Astrocyte (in vitro differentiated cells and primary cell): Measurements from ENCODE around the gene SUGCT. TPM values are rescaled to one million over a fixed set of nuclear protein-coding genes. Genes with fewer than 3 reads are reported as not detected.
"Not testable (repeated sequence)": the region's sequence is repeated elsewhere in the genome, so short reads cannot be mapped to it uniquely, and the experiment has no call there.

ENCODE experiments used
- DNase-seq: peaks from one replicate; pipeline ENCODE4 v3.0.0-alpha.2; 2010; ENCODE audit warnings: low read depth
- FAIRE-seq: peaks from 2 replicates; lab custom pipeline; 2011; peaks lifted over from hg19 to GRCh38; lab: Jason Lieb, UNC
- H2AFZ ChIP-seq: 2 replicates; pipeline ENCODE4 v1.6.0; 2012; ENCODE audit warnings: low read depth, low read length, inconsistent platforms
- H3K27ac ChIP-seq: 2 replicates; pipeline ENCODE4 v1.5.1; 2011; ENCODE audit warnings: low read depth, low read length, inconsistent platforms
- H3K27me3 ChIP-seq: 2 replicates; pipeline ENCODE4 v1.6.0; 2011; ENCODE audit warnings: low read length, inconsistent platforms; ENCODE audit not compliant: insufficient read depth
- H3K36me3 ChIP-seq: 2 replicates; pipeline ENCODE4 v1.5.1; 2011; ENCODE audit warnings: low read length, inconsistent platforms; ENCODE audit not compliant: insufficient read depth
- H3K4me1 ChIP-seq: 2 replicates; pipeline ENCODE4 v1.5.1; 2011; ENCODE audit warnings: low read length, inconsistent platforms; ENCODE audit not compliant: insufficient read depth
- H3K4me2 ChIP-seq: 2 replicates; pipeline ENCODE4 v1.6.0; 2012; ENCODE audit warnings: low read length, inconsistent platforms
- H3K4me3 ChIP-seq: 2 replicates; pipeline ENCODE4 v1.5.1; 2011; ENCODE audit warnings: low read depth, mild to moderate bottlenecking, low read length, inconsistent platforms; ENCODE audit not compliant: insufficient read depth
- H3K79me2 ChIP-seq: 2 replicates; pipeline ENCODE4 v1.6.0; 2012; ENCODE audit warnings: mild to moderate bottlenecking, low read length, inconsistent platforms; ENCODE audit not compliant: insufficient read depth
- H3K9ac ChIP-seq: 2 replicates; pipeline ENCODE4 v1.6.0; 2012; ENCODE audit warnings: mild to moderate bottlenecking, low read length, inconsistent platforms
- H3K9me3 ChIP-seq: 2 replicates; pipeline ENCODE4 v1.5.1; 2012; ENCODE audit warnings: low read depth, mild to moderate bottlenecking, low read length, inconsistent platforms; ENCODE audit not compliant: insufficient read depth
- H4K20me1 ChIP-seq: 2 replicates; pipeline ENCODE4 v1.6.0; 2012; ENCODE audit warnings: low read length, inconsistent platforms; ENCODE audit not compliant: insufficient read depth
- H3K27ac Mint-ChIP-seq: one replicate; pipeline ENCODE4 v1.8.0; 2021; ENCODE audit warnings: mild to moderate bottlenecking, mixed read lengths; ENCODE audit not compliant: unreplicated experiment
- H3K27me3 Mint-ChIP-seq: one replicate; pipeline ENCODE4 v1.8.0; 2021; ENCODE audit warnings: low read depth, mixed read lengths; ENCODE audit not compliant: unreplicated experiment
- H3K36me3 Mint-ChIP-seq: one replicate; pipeline ENCODE4 v1.8.0; 2021; ENCODE audit warnings: low read depth, mixed read lengths; ENCODE audit not compliant: unreplicated experiment
- H3K4me1 Mint-ChIP-seq: one replicate; pipeline ENCODE4 v1.8.0; 2021; ENCODE audit warnings: low read depth, mixed read lengths; ENCODE audit not compliant: unreplicated experiment
- H3K4me3 Mint-ChIP-seq: one replicate; pipeline ENCODE4 v1.8.0; 2021; ENCODE audit warnings: mild to moderate bottlenecking, moderate library complexity, mixed read lengths; ENCODE audit not compliant: unreplicated experiment
- H3K9me3 Mint-ChIP-seq: one replicate; pipeline ENCODE4 v1.8.0; 2021; ENCODE audit warnings: mild to moderate bottlenecking, mixed read lengths; ENCODE audit not compliant: unreplicated experiment
- EZH2 ChIP-seq: IDR thresholded peaks from 2 replicates; pipeline ENCODE4 v1.6.1; 2012; ENCODE audit warnings: mild to moderate bottlenecking, low read length, inconsistent platforms; ENCODE audit not compliant: insufficient read depth
- total RNA-seq: library from RNA; stranded (reverse); gene quantifications from 2 replicates; pipeline ENCODE4 v1.2.1, GENCODE V29; 2021
- TF ChIP-seq, protein P1 (sequence below): IDR thresholded peaks from 2 replicates; pipeline ENCODE4 v1.5.1; 2011; ENCODE audit warnings: low read depth, mild to moderate bottlenecking, inconsistent platforms, low read length, moderate library complexity; ENCODE audit not compliant: insufficient read depth

SUGCT gene
- total RNA-seq, 1 donor from 2014 or later: 15.5 TPM

DNA sequence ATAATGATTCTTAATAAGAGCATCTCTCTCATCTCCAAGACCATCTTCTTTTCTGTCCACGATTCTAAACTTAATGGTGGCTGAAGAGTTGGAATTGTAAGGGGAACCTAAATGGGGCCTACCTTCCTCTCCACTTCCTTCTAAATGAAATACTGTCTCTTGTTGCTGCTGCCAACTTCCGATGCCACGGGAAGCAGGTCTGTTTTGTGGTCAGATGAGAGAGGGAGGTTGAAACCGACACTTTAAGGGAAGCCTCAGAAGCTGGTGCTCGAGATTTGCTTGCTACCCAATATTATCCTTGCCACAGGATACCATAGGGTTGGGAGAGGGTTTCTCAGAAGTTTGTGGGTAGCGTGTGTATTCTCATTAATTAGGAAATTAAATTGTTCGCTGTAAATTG is 464.1 kb downstream of the SUGCT start:
- no peak overlapping the region for H3K4me3 Mint-ChIP-seq
- H3K27ac Mint-ChIP-seq: no peak overlapping the region
- H3K4me1 Mint-ChIP-seq: peaks cover 6% of the 10 kb centered on the region
- peaks cover 6% of the 10 kb centered on the region for H3K36me3 Mint-ChIP-seq
- peaks cover 2% of the 10 kb centered on the region for H3K9me3 Mint-ChIP-seq
- DNase-seq (no peak), FAIRE-seq (no peak)
- no peaks in the 10 kb centered on the region for H3K36me3 ChIP-seq
- no peak overlapping the region for H3K9ac ChIP-seq
- H3K4me3 ChIP-seq: no peak overlapping the region
- no peaks in the 10 kb centered on the region for H3K27me3 Mint-ChIP-seq
- no peaks in the 10 kb centered on the region for H3K27me3 ChIP-seq
- no peaks in the 10 kb centered on the region for H3K79me2 ChIP-seq
- no peaks in the 10 kb centered on the region for H3K4me1 ChIP-seq
- H3K27ac ChIP-seq: no peak overlapping the region
- H4K20me1 ChIP-seq: no peaks in the 10 kb centered on the region
- H3K9me3 ChIP-seq: no peaks in the 10 kb centered on the region
- no peak overlapping the region for H2AFZ ChIP-seq
- H3K4me2 ChIP-seq: no peak overlapping the region
- TF ChIP-seq EZH2: no peak
- TF ChIP-seq, protein P1, sequence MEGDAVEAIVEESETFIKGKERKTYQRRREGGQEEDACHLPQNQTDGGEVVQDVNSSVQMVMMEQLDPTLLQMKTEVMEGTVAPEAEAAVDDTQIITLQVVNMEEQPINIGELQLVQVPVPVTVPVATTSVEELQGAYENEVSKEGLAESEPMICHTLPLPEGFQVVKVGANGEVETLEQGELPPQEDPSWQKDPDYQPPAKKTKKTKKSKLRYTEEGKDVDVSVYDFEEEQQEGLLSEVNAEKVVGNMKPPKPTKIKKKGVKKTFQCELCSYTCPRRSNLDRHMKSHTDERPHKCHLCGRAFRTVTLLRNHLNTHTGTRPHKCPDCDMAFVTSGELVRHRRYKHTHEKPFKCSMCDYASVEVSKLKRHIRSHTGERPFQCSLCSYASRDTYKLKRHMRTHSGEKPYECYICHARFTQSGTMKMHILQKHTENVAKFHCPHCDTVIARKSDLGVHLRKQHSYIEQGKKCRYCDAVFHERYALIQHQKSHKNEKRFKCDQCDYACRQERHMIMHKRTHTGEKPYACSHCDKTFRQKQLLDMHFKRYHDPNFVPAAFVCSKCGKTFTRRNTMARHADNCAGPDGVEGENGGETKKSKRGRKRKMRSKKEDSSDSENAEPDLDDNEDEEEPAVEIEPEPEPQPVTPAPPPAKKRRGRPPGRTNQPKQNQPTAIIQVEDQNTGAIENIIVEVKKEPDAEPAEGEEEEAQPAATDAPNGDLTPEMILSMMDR: no peak

DNA sequence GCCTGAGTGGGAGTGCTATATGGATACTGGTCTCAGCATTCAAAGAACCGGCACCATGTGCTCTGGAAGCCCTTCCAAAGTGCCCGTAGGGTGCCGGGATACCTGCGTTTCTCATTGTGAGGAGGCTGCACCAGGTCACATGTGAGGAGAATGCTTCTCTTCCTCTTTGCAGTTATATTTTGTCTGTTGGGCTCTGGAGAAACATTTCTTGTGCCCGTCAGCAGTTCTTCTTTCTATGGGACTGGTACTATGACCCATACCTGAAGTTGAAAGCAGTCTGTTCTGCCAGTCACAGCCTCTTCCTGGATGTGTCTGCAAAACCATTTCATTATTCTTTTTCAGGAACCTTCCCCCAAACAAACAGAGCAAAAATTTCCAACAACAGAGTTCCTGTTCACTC is 465.0 kb downstream of the SUGCT start:
- Histone ChIP-seq H3K4me2 (no peak overlapping the region), H3K9me3 (no peaks in the 10 kb centered on the region), H2AFZ (no peak overlapping the region), H3K36me3 (no peaks in the 10 kb centered on the region), H3K9ac (no peak overlapping the region), H3K27ac (no peak overlapping the region), H3K4me3 (no peak overlapping the region), H4K20me1 (no peaks in the 10 kb centered on the region), H3K79me2 (no peaks in the 10 kb centered on the region), H3K4me1 (no peaks in the 10 kb centered on the region), H3K27me3 (no peaks in the 10 kb centered on the region)
- peaks cover 6% of the 10 kb centered on the region for H3K4me1 Mint-ChIP-seq
- DNase-seq (no peak), FAIRE-seq (no peak)
- peaks cover 2% of the 10 kb centered on the region for H3K9me3 Mint-ChIP-seq
- TF ChIP-seq, protein P1: no peak
- TF ChIP-seq EZH2: no peak
- H3K27ac Mint-ChIP-seq: no peak overlapping the region
- peaks cover 6% of the 10 kb centered on the region for H3K36me3 Mint-ChIP-seq
- H3K4me3 Mint-ChIP-seq: no peak overlapping the region
- no peaks in the 10 kb centered on the region for H3K27me3 Mint-ChIP-seq

DNA sequence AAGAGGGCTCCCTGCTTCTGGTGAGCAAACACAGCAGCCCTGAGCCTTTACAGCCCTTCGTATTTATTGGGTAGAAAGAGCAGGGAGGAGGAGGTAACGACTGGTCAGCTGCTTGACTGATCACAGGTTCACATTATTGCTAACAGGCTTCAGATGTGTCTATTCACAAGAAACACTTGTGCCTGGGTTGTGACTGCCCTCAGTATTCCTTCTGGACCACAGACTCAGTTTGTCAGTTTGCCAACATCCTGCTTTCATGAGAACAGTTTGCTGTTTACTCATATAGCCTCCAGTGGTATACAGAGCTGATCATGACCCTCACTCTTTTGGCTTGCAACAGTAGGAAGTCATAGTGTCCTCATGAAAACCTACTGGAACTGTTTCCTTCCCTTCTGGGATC is 467.5 kb downstream of the SUGCT start:
- not testable (repeated sequence) for H3K9me3 Mint-ChIP-seq, H3K4me3 Mint-ChIP-seq, H3K27ac ChIP-seq, H3K27ac Mint-ChIP-seq, H3K79me2 ChIP-seq, H3K4me2 ChIP-seq, H3K9ac ChIP-seq, H3K36me3 ChIP-seq, FAIRE-seq, H4K20me1 ChIP-seq, H2AFZ ChIP-seq, H3K4me3 ChIP-seq, H3K4me1 ChIP-seq, H3K27me3 ChIP-seq, H3K4me1 Mint-ChIP-seq, H3K36me3 Mint-ChIP-seq, H3K27me3 Mint-ChIP-seq, H3K9me3 ChIP-seq, DNase-seq
